Stimulated activated CD4-positive, alpha-beta T cell treated with anti-CD3 and anti-CD28 coated beads, TNF-alpha, amount 100 ng/mL, for 4 hours (primary cell): ENCODE data around the gene GIMAP8.

Experiments
- DNase-seq, 3 experiments: peaks; one replicate each; pipeline ENCODE4 v3.0.0-alpha.2; 2020; ENCODE audit warnings: low read depth in 3 of 3

GIMAP8 gene

DNA sequence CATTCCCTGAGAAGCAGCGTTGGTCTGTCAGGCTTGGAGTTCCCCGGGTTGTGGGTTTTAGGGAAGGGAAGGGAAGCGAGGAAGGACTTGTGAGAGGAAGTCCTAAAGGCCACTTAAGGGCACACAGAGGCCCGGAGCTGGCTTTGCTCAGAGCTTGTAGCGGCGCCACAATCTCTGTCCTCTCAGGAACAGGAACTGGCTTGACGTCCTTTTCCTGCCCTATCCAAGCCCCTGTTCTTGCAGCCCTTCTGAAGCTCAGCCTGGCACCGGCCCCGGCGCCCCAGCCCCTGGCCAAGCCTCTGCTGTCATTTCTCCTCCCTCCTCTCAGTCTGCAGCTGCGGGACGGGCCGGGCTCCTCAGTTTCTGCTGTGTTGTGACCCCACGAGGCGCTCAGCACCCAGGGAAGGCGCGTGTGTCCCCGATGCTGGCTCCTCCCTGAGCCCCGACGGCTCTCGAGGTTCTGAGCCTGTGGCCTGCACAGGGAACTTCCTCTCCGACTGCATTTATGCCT lies at the start of gene GIMAP8:
GIMAP8 (plus strand) TSS at position 140 of the 511 bp plus-strand sequence. CDS start 16,069 bp downstream, outside the sequence.
- DNase-seq: peak in 1 of 3 experiments; percentile 43

DNA sequence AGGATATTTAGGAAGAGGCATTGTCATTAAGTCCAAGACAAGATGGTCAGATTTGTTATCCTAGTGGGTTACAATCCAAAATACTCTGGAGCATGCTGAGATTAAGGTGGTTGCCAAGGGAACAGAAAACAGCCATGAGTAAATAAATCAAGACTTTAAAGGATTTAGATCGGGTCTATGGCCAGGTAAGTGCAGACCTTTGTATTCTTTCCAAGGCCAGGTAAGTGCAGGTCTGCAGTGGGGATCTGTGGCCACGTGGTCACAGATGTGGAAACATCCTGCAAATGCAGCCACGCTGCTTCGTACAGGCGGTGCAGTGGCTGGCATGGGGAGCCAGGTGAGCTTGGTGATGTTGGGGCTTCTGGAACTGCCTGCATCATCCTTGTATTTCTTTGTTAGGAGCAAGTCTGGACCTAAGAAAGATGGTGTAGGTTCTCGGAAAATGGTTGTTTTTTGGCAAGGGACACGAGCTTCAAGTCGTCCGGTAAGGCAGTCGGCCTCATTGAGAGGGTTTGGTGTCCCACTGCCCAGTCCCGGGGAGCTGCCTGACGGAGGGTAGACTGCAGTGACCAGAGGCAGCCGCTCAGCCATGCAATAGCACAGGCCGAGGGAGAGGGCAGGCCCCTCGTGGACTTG lies 49.5 kb upstream of the GIMAP8 start:
- DNase-seq: no peak

DNA sequence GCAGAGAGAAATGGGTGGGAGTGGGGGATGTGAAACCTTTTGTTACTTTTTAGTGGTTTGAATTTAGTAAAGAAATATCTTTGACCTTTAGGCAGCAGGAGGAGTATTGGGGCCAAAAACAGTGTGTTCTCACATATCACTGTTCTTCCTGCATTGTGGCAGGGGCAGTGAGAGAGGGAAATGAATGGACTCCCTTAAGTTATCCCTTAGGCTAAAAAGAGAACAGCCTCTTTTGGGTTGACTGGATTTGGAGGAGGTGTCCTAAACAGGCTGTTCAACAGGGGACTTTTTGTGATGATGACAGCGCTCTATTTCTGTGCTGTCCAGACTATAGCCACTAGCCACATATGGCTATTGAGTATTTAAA lies 49.0 kb upstream of the GIMAP8 start:
- no peak for DNase-seq

DNA sequence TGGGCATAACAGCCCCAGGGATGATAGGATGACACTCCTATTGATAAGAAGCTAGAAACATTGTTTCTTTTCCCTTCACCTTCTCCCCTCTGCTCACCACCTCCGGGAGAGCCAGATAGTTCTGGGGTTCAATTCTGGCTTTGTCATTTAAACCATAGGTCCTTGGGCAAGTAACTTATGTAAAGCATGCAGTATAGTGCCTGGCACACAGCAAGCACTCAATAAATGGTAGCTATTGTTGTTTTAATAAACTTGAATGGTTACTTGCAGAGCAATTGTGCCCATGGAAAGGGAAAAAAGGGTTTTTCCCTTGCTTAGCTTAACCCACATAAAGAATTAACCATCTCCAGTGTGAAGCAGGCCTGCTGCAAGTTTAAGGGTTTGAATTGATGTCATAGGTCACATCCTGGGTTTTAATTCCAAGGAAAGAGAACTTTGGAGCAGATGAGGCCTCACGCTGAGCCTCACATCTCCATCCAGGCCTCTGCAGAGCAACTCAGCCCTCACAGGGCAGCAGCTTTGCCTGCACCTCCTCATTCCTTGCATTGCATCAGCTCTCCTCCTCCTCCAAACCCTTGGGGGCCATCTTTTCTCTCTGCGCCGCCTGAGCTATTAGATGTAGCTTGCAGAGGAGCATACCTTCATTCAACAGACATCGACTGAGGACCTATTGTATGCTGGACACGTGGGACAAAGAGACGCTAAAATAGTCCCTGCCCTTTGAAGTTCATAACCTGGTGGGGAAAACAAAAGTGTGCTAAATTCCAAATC lies 48.4 kb upstream of the GIMAP8 start:
- no peak for DNase-seq

DNA sequence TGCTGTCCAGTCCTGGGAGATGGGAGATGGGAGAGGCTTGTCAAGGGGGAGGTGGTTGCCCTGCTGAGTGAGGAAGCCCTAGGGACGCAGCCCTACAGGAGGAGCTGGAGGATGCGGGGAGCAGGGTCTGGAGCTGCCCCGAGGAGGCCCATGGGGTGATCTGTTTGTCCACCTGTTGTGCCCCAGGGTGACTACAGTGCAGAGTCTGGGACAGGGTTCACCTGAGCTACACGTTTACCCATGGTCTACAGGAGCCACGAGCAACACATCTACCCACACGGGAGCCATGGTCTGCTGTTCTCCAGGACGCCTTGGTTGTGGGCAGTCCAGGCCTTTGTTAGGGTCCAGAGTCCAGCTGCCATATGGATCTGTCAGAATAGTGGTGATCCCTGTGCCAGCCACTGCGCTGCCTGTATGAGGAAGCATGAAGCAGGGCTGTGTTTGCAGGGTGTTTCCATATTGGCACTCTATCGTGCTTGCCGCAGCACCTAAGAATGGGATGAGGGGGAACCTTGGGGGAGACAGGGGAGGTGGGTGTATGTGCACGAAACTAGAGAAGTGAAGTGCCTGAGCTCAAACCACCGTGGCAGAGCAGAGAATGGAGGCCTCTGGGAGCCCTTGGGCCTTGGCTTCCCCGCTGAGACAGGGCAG lies 47.6 kb upstream of the GIMAP8 start:
- DNase-seq: no peak

DNA sequence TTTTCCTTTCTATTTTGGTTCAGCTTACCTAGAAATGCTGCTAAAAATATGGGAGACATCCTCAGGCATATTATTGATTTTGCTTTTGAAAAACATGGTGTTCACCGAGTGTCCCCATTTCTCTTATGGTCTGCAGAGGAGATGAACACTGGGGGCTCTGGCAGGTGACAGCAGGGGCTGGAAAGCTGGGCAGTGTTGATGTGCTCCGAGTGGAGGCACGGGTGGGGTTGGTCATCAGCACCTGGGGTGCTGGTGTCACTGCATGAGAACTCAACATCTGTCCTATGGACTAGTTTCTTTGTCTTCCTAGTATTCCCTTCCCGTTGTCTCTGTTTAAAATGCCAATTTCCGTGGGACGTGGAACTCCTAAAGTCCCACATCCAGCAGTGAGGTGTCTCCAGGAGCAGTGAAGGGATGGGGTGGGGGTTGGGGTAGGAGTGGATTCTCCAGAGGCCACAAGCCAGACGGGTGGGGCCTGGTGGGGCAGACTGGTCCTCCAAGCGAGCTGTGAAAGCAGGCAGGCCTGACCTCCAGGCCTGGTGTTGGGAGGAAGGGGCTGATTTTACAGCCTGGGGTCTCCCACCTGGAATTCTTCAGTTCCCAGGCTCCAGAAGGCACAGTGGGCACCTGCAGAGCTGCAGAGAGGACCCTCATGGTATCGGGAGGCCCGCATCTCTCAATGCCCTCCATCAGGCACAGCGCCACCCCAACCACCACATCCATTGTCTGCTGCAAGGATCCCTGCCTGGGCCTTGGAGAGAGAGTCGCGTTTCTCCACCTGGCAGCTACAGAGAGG lies 46.9 kb upstream of the GIMAP8 start:
- no peak for DNase-seq

DNA sequence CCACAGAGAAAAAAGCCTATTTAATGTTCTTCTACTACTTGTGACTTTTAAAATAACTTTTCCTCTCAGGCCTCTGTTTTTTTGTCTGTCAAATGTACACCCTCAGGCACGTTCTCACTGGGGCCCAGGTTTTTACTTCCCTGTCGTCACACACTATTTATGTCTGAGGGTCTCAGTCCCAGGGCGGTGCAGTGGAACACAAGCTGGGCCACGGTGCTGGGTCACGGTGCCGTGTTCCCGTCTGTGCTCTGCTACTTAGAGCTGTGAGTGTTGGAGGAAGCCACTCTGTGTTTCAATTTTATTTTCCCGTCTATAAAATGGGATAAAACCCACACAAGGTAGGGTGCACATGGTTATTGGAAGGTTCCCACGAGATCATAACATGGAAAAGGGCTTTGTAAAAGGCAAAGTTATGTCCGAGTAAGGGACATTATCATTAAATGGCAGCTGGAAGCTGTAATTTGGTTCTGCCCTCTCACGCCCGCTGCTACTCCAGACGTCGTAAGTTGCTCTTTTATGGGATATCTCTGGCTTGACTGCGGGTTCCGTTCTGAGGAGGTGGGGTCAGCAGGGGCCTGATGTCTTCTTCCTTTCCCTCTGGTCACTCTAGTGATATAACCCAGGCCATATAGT lies 46.1 kb upstream of the GIMAP8 start:
- DNase-seq: no peak

DNA sequence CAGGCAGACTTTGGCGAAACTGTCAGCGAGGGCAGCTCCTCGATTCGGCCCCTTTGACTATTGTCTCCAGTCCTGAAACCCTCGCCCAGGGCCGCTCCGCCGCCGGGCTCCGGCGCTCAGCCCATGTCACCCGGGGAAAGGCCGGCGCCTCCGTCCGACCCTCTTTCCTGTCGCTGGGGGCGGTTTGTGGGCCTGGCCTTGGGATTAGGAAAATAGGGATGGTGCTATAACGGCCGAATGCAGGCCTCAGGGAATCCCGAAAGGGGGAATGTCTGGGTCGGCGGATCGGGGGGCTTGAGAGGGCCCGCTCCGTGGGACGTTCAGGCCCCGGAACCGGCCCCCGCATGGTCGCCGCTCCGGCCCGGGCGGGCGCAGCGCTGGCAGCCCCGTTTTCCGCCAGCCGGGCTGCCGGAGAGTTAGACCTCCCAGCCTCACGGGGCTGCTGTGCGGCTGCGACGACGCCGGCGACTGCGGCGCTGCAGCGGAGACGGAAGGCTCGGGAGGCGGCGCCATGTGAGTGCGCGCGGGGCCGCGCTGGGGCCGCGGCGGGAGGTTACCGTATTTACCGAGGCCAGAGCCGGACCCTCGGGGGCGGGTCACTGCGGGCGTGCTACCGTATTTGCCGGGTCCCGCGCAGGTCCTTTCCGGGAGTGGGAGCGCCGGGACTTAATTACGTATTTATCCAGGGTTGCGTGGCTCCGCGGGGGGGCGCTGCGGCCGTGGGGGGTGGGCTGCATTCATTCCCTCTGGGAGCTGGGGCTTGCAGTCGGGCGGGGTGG lies 45.4 kb upstream of the GIMAP8 start:
- DNase-seq: peak; percentile 30 to 52 (median 50)

DNA sequence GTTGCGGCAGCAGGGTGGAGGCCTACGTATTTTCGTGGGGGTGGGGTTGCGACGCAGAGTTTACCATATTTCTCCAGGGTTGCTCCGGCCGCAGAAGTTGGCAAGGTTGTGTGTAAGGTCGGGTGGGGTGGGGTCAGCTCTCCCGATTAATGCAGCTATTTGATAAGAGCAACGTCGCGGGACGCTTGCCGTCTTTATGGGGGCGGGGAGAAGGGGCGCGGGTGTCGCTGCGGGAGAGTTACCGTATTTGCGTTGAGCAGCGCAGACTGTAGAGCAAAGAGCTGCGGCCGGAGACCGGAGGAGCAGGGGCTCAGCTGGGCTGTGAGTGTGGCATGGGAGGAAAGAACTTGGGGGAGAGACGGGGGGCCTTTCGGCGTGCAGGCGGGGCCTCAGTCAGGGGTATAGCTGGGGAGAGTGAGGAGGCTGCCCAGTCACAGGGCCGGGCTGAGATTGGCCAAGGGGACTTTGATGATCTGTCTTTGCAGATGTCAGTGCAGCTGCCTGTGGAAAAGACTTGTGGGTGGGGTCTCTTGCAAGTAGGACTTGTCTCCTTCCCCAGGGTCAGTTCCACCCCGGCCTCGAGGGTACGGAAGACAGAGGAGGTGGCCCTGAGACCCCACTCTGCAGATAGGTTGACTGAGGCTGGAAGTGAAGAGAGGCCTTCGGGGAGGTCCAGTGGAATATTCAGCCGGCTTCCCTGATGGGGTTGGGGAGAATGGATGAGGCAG lies 44.7 kb upstream of the GIMAP8 start:
- DNase-seq: no peak

DNA sequence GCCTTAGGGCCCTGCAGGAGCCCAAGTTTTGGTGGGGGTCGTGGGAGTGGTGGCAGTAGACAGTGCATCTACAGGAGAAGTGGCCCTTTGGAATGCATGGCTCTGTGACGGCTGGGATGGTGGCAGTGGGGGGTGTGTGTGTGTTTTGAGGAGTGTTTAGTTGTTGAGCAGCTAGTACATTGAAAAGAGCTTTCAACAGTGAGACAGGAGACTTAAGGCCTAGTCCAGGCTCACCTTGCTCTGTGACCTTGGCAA lies 44.2 kb upstream of the GIMAP8 start:
- DNase-seq: no peak

DNA sequence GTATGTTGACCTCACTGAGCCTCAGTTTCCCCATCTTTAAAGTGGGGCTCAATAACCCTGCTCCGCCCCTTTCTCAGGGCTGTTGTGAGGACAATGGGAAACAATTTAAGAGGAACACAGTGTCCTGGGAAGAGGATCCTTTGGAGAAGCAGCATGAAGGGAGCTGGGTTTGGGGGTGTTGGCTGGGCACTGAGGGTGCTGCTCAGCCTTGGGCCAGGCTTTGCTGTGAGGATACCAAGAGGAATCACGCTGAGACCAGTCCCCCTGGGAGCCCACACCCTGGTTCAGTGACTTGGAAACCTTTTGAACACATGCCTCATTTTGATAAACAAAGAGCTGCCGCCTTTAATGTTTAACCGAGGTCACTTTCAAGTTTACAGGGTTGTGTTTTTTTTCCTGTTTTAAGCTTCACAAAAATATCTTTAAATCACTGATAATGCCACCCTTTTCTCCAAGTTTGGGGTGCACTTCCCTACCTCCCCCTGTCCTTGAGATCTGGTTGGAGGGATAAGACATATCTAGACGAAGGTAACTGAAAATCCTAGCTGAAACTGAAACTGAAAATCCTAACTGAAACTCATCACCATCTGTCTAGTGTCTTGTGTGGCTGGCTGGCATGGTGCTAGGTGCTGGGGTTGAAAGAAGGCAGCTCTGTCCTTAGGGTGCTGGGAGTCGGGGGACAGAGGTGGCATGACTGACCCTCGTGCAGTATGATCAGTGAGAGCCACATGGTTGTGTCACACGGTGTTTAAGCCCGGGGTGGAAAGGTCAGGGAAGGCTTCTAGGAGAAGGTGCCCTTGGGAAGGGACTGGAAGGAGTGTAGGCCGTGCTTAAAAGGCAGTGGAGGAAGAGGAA lies 43.6 kb upstream of the GIMAP8 start:
- DNase-seq: no peak

DNA sequence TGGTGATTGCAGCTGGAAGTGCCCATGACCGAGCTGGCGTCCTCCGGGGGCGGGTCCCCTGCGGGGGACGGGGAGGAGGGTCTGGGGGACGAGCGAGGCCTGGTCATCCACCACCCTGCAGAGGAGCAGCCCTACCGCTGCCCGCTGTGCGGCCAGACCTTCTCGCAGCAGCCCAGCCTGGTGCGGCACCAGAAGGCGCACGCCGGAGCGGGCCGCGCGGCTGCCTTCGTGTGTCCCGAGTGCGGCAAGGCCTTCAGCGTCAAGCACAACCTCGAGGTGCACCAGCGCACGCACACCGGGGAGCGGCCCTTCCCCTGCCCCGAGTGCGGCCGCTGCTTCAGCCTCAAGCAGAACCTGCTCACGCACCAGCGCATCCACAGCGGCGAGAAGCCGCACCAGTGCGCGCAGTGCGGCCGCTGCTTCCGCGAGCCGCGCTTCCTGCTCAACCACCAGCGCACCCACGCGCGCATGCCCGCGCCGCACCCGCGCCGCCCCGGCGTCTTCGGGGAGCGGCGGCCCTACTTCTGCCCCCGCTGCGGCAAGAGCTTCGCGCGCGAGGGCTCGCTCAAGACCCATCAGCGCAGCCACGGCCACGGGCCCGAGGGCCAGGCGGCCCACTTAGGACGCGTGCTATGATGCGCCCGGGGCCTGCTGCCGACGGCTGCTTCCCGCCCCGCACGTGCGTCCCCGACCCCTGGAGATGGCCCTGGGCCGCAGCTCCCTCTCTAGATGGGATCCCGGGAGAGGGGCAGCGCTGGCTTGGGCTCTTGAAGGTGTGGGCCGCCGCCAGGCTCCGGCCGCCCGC lies 42.6 kb upstream of the GIMAP8 start:
- DNase-seq: no peak

DNA sequence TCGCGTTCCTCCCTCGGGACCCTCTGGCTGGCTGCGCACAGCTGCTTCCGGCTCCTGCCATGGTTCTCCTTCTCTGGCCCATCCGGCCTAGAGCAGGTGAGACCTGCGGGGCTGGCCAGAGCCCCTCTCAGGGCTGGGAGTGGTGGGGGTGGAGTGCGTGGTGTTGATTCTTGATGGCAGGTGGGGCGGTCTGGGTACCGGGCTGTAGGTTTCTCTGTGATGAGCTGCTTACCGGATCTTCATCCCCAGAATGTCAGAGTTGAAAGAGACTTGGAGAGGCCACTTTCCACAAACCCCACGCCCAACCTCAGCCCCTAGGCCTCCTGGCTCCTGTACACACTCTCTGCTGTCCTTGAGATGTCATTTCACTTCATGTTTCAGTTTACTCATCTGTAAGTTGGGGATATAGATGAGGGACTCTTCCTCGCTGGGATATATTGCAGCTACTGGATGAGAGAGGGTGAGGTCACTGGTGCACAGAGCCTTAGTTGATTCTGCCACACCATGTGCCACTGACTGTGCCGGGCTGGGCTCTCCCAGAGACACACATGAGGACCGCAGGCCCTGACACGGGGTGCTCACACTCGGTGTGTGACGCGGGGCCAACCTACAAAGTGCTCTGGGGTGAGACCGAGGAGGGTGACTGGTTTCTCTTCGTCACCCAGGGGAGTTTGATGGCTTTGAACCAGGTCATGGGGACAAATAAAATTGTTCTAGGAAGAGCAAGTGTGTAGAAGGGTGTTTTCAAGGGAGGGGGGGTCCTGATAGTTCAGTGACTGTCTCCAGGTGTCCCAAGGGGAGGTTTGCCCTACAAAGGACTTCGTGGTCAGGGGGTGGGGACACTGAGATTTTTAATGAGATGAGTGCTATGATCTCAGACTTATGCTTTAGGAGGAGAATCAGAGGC lies 41.8 kb upstream of the GIMAP8 start:
- DNase-seq: no peak

DNA sequence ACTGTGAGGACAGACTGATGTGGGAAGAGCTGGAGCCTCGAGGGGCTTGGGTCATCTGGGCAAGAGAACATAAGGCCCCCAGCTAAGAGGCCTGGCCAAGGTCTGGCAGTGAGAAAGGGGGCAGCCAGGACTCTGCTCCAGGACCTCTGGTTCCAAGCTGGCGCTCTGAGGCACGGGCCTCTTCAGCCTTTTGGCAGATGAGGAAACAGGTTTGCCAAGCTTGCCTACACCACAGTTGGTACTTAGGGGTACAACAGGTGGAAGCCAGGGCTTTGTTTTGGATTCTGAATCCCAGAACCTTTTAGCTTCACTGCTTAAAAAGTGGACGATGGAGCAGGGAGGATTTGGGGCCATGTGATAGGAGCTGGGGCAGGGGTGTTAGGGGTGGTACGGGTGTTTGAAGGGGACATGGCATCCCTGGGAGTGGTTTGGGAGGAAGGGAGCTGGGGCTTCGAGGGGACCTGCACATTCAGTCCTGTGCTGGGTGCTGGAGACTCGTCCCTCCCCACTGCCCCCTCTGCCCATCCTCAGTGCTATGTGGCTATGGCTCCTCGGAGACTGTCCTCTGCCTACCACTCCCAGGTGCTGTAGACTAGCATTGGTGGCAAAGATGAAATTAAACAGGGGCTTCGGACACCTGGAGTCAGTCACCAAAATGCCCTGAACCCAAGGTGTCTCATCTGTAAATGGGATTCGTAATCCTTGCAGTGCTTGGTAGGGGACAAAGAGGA lies 41.0 kb upstream of the GIMAP8 start:
- DNase-seq: no peak

DNA sequence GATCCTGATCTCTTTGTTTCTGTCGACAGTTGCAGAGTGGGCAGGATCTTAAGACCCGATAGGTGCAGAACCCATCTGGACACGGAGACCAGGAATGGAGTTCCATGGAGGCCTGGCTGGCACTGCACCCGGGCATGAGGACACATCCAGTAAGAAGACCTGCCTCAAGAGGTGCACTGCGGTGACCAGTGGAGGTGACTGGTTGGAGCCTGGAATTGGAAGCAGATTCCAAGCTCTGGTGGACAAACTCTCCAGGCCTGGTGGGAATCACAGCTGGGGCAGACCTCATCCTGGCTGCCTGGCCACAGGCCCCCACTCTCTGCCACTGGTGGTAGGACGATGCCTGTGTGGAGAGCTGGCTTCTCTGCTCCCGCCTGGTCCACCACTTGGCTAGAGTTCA lies 40.3 kb upstream of the GIMAP8 start:
- no peak for DNase-seq

DNA sequence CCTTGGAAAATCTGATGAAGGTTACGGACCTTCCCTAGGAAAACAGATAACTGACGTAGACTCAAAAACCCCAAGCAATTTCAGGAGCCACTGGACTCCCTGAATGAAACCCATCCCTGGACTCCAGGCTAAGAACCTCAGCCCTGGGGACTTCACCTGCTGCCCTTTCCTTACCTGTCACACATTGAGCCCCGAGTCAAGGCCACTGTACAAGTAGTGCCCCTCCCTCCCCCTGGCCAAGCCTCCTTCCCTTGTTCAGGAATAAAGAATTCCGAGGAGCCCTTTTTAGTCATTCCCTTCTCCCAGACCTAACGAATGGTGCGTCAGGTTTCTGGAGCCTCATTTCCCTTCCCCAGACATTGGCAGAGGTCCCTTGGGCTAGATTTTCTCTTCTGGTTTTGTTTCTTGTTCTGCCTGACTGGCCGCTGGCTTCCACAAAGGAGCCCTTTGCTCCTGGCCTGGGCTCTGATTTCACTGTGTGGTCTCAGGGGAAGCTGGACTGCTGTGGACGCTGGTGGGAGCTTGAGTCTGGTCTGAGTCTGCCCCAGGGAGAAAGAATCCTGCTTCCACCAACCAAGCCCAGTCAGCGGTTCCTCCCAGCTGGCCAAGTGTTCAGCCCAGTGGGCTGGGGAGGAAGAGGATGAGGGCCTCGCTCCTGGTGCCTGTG lies 39.6 kb upstream of the GIMAP8 start:
- no peak for DNase-seq
